WTC11 (cell line): ENCODE data around the gene CFAP68. TPM values are rescaled to one million over a fixed set of nuclear protein-coding genes. Genes with fewer than 3 reads are reported as not detected.

ENCODE experiments used
- ATAC-seq: fragments of 200-7000 bp; cut with Tn5 transposase; 2 replicates; pipeline ENCODE4 v1.10.0; 2021; ENCODE audit warnings: mild to moderate bottlenecking, moderate library complexity
- CTCF ChIA-PET: fragments of 300-600 bp; sonication (Branson Sonifier 250); formaldehyde crosslinking; loops from one replicate; lab custom pipeline; 2021; ENCODE audit warnings: antibody characterized with exemption; lab: Charles Lee
- POLR2A ChIA-PET: fragments of 350-600 bp; sonication (Branson Sonifier 250); formaldehyde crosslinking; loops from one replicate; lab custom pipeline; 2021; ENCODE audit warnings: antibody characterized with exemption; lab: Charles Lee
- DNase-seq: peaks from one replicate; pipeline ENCODE4 v3.0.0; 2021; ENCODE audit warnings: low spot score
- H3K27ac Mint-ChIP-seq: 2 replicates; pipeline ENCODE4 v1.8.0; 2021; ENCODE audit warnings: mixed read lengths
- H3K27me3 Mint-ChIP-seq: 2 replicates; pipeline ENCODE4 v1.8.0; 2021; ENCODE audit warnings: low read depth, mild to moderate bottlenecking, moderate library complexity, mixed read lengths
- H3K36me3 Mint-ChIP-seq: 2 replicates; pipeline ENCODE4 v1.8.0; 2021; ENCODE audit warnings: mixed read lengths
- H3K4me1 Mint-ChIP-seq: 2 replicates; pipeline ENCODE4 v1.8.0; 2022; ENCODE audit warnings: mixed read lengths
- H3K4me3 Mint-ChIP-seq: 2 replicates; pipeline ENCODE4 v1.8.0; 2021; ENCODE audit warnings: mild to moderate bottlenecking, moderate library complexity, mixed read lengths
- H3K9me3 Mint-ChIP-seq: 2 replicates; pipeline ENCODE4 v1.8.0; 2021; ENCODE audit warnings: mixed read lengths
- ATF6 ChIP-seq: sonication (generic); formaldehyde crosslinking; IDR thresholded peaks from 2 replicates; pipeline ENCODE4 v1.8.1; 2023; ENCODE audit warnings: mild to moderate bottlenecking, missing genetic modification reagents
- CDX4 ChIP-seq: fragments of 250-450 bp; sonication (Bioruptor Pico); IDR thresholded peaks from 2 replicates; pipeline ENCODE4 v1.9.0; 2021; ENCODE audit warnings: moderate library complexity, mild to moderate bottlenecking, inconsistent platforms, borderline replicate concordance
- E2F1 ChIP-seq: sonication (generic); formaldehyde crosslinking; IDR thresholded peaks from 2 replicates; pipeline ENCODE4 v1.8.0; 2022; ENCODE audit warnings: mild to moderate bottlenecking, missing genetic modification reagents
- ERG ChIP-seq: fragments of 250-450 bp; sonication (Bioruptor Pico); IDR thresholded peaks from 2 replicates; pipeline ENCODE4 v1.8.0; 2021; ENCODE audit warnings: mild to moderate bottlenecking
- FOXJ3 ChIP-seq: sonication (generic); formaldehyde crosslinking; IDR thresholded peaks from 2 replicates; pipeline ENCODE4 v1.9.0; 2021; ENCODE audit warnings: missing genetic modification reagents, mild to moderate bottlenecking, borderline replicate concordance
- IRF1 ChIP-seq: sonication (generic); formaldehyde crosslinking; IDR thresholded peaks from 2 replicates; pipeline ENCODE4 v1.8.0; 2023; ENCODE audit warnings: missing genetic modification reagents
- PRDM15 ChIP-seq: sonication (generic); formaldehyde crosslinking; IDR thresholded peaks from 2 replicates; pipeline ENCODE4 v1.8.0; 2022; ENCODE audit warnings: missing genetic modification reagents
- RORB ChIP-seq: fragments of 250-450 bp; sonication (Bioruptor Pico); IDR thresholded peaks from 2 replicates; pipeline ENCODE4 v1.9.0; 2021; ENCODE audit warnings: mild to moderate bottlenecking
- TEAD1 ChIP-seq: sonication (generic); formaldehyde crosslinking; IDR thresholded peaks from 2 replicates; pipeline ENCODE4 v1.8.0; 2022; ENCODE audit warnings: mild to moderate bottlenecking, missing genetic modification reagents
- USF2 ChIP-seq: sonication (generic); formaldehyde crosslinking; IDR thresholded peaks from 2 replicates; pipeline ENCODE4 v1.8.1; 2023; ENCODE audit warnings: mild to moderate bottlenecking, missing genetic modification reagents, moderate library complexity
- ZNF425 ChIP-seq: fragments of 250-450 bp; sonication (Bioruptor Pico); conservative IDR thresholded peaks from 2 replicates; pipeline ENCODE4 v1.9.0; 2021; ENCODE audit warnings: mild to moderate bottlenecking
- ZNF671 ChIP-seq: fragments of 250-450 bp; sonication (Bioruptor Pico); IDR thresholded peaks from 2 replicates; pipeline ENCODE4 v1.8.0; 2021; ENCODE audit warnings: mild to moderate bottlenecking
- total RNA-seq: library from RNA; stranded (reverse); gene quantifications from 3 replicates; pipeline ENCODE4 v1.2.3, GENCODE V29; 2021

CFAP68 gene
- total RNA-seq, 1 experiment from 2014 or later, result 18.7 TPM

- POLR2A ChIA-PET, result interaction anchor here (1.2 kb wide), 1 partner anchor 228 kb away, joined by 3 read pairs; no protein-coding TSS in a partner anchor
- Mint-ChIP-seq H3K27ac (no peak overlapping the region), H3K4me1 (peaks cover 13% of the 10 kb centered on the region), H3K9me3 (no peaks in the 10 kb centered on the region), H3K27me3 (no peaks in the 10 kb centered on the region), H3K36me3 (peaks cover 7% of the 10 kb centered on the region; the same call in 1 of the 2 replicates), H3K4me3 (no peak overlapping the region)
- ATAC-seq, result no peak
- TF ChIP-seq ZNF671 (CRISPR knock-in tag) (no peak), TEAD1 (CRISPR knock-in tag) (no peak), FOXJ3 (CRISPR knock-in tag) (no peak), USF2 (CRISPR knock-in tag) (no peak), IRF1 (CRISPR knock-in tag) (no peak), ERG (CRISPR knock-in tag) (no peak), PRDM15 (no peak), CDX4 (CRISPR knock-in tag) (no peak), RORB (CRISPR knock-in tag) (no peak), E2F1 (CRISPR knock-in tag) (no peak)
- no peak for DNase-seq
- CTCF ChIA-PET, result interaction anchor here (1.8 to 2.1 kb wide), 2 partner anchors 25 to 69 kb away, joined by 4 to 8 read pairs; partner anchors contain the start of gene ALG9
These were observed 33.3 kb upstream of the CFAP68 start for GRCh38 chr11:111846063-111846462.

GRCh38 chr11:111846636-111847035 lies 32.7 kb upstream of the CFAP68 start:
- H3K4me3 Mint-ChIP-seq, result no peak overlapping the region
- DNase-seq (no peak), ATAC-seq (no peak)
- ChIA-PET CTCF (interaction anchor here (0.6 to 2.1 kb wide), 4 partner anchors 24 to 176 kb away, joined by 3 to 8 read pairs (median 4); partner anchors contain the start of gene ALG9), POLR2A (interaction anchor here (1.2 kb wide), 1 partner anchor 229 kb away, joined by 3 read pairs; no protein-coding TSS in a partner anchor)
- TF ChIP-seq ZNF425 (CRISPR knock-in tag) (no peak), ATF6 (CRISPR knock-in tag) (no peak)
- H3K4me1 Mint-ChIP-seq, result peaks cover 10% of the 10 kb centered on the region
- H3K9me3 Mint-ChIP-seq, result no peaks in the 10 kb centered on the region
- H3K27ac Mint-ChIP-seq, result no peak overlapping the region
- peaks cover 7% of the 10 kb centered on the region; the same call in 1 of the 2 replicates for H3K36me3 Mint-ChIP-seq
- H3K27me3 Mint-ChIP-seq, result no peaks in the 10 kb centered on the region
